Measurements from ENCODE around the gene BICD1. TPM values are rescaled to one million over a fixed set of nuclear protein-coding genes. Genes with fewer than 3 reads are reported as not detected.

Gene BICD1
- total and polyA plus RNA-seq, 4 donors, result 6.1 to 22.9 (median 12.8) TPM

- peaks cover 0 to 4% (median 0%) of the 10 kb centered on the region in 5 donors for H3K4me1 ChIP-seq (ENCODE audit: control insufficient read depth in 5 of 5, insufficient read depth in 5 of 5, low read length in 5 of 5)
- no peak for TF ChIP-seq CTCF (IDR thresholded peaks at IDR 0.05; ENCODE audit: control extremely low read depth, extremely low read depth)
- no peak overlapping the region for H3K27ac ChIP-seq (ENCODE audit: low read depth in 1 of 2, low read length in 1 of 2)
- ATAC-seq (ENCODE audit: insufficient read depth, low FRiP score) (no peak), DNase-seq (no peak)
- WGBS, 2 donors, result 87 to 91% methylated on average over 3 of the region's 3 CpGs
- H3K27me3 ChIP-seq (ENCODE audit: control insufficient read depth in 3 of 3, insufficient read depth in 3 of 3, low read length in 2 of 3), result no peaks in the 10 kb centered on the region
- H3K9ac ChIP-seq (ENCODE audit: insufficient read depth in 1 of 2, low read length in 2 of 2), result no peak overlapping the region
- H3K4me3 ChIP-seq, result no peak overlapping the region
- H3K36me3 ChIP-seq (ENCODE audit: control insufficient read depth in 4 of 4, insufficient read depth in 4 of 4, low read length in 4 of 4), result no peaks in the 10 kb centered on the region
- H3K9me3 ChIP-seq (ENCODE audit: control insufficient read depth in 4 of 4, insufficient read depth in 3 of 4, low read length in 3 of 4), result peaks cover 0 to 4% (median 0%) of the 10 kb centered on the region in 4 donors
Measured at GRCh38 chr12:32253154-32253790, 146.6 kb downstream of the BICD1 start.

- no peak for TF ChIP-seq CTCF (IDR thresholded peaks at IDR 0.05; ENCODE audit: control extremely low read depth, extremely low read depth)
- H3K4me1 ChIP-seq (ENCODE audit: control insufficient read depth in 5 of 5, insufficient read depth in 5 of 5, low read length in 5 of 5), result peaks cover 0 to 4% (median 0%) of the 10 kb centered on the region in 5 donors
- WGBS, 2 donors, result 94 to 96% methylated on average over 6 of the region's 6 CpGs
- H3K9me3 ChIP-seq (ENCODE audit: control insufficient read depth in 4 of 4, insufficient read depth in 3 of 4, low read length in 3 of 4), result peaks cover 0 to 4% (median 0%) of the 10 kb centered on the region in 4 donors
- H3K9ac ChIP-seq (ENCODE audit: insufficient read depth in 1 of 2, low read length in 2 of 2), result no peak overlapping the region
- no peaks in the 10 kb centered on the region for H3K27me3 ChIP-seq (ENCODE audit: control insufficient read depth in 3 of 3, insufficient read depth in 3 of 3, low read length in 2 of 3)
- H3K36me3 ChIP-seq (ENCODE audit: control insufficient read depth in 4 of 4, insufficient read depth in 4 of 4, low read length in 4 of 4), result no peaks in the 10 kb centered on the region
- no peak overlapping the region for H3K4me3 ChIP-seq
- ATAC-seq (ENCODE audit: insufficient read depth, low FRiP score) (no peak), DNase-seq (no peak)
- no peak overlapping the region for H3K27ac ChIP-seq (ENCODE audit: low read depth in 1 of 2, low read length in 1 of 2)
Measured at GRCh38 chr12:32254260-32254956, 147.8 kb downstream of the BICD1 start.

GRCh38 chr12:32255588-32255987 lies 148.9 kb downstream of the BICD1 start:
- peaks cover 0 to 4% (median 0%) of the 10 kb centered on the region in 5 donors for H3K4me1 ChIP-seq (ENCODE audit: control insufficient read depth in 5 of 5, insufficient read depth in 5 of 5, low read length in 5 of 5)
- DNase-seq (no peak), ATAC-seq (ENCODE audit: insufficient read depth, low FRiP score) (no peak)
- peaks cover 0 to 4% (median 0%) of the 10 kb centered on the region in 4 donors for H3K9me3 ChIP-seq (ENCODE audit: control insufficient read depth in 4 of 4, insufficient read depth in 3 of 4, low read length in 3 of 4)
- TF ChIP-seq CTCF (IDR thresholded peaks at IDR 0.05; ENCODE audit: control extremely low read depth, extremely low read depth), result no peak
- H3K9ac ChIP-seq (ENCODE audit: insufficient read depth in 1 of 2, low read length in 2 of 2), result no peak overlapping the region
- no peak overlapping the region for H3K27ac ChIP-seq (ENCODE audit: low read depth in 1 of 2, low read length in 1 of 2)
- no peaks in the 10 kb centered on the region for H3K27me3 ChIP-seq (ENCODE audit: control insufficient read depth in 3 of 3, insufficient read depth in 3 of 3, low read length in 2 of 3)
- no peak overlapping the region for H3K4me3 ChIP-seq
- H3K36me3 ChIP-seq (ENCODE audit: control insufficient read depth in 4 of 4, insufficient read depth in 4 of 4, low read length in 4 of 4), result no peaks in the 10 kb centered on the region
- 95 to 96% methylated on average over 4 of the region's 4 CpGs for WGBS, 2 donors

Measured in lung (tissue), 12 donors.